Effector CD4-positive, alpha-beta T cell (primary cell): ENCODE data around the gene NEUROG2.
"Not testable (repeated sequence)": the region's sequence is repeated elsewhere in the genome, so short reads cannot be mapped to it uniquely, and the experiment has no call there.

Source experiments
- DNase-seq: peaks from one replicate; pipeline ENCODE4 v3.0.0-alpha.2; 2020

The NEUROG2 gene

DNA sequence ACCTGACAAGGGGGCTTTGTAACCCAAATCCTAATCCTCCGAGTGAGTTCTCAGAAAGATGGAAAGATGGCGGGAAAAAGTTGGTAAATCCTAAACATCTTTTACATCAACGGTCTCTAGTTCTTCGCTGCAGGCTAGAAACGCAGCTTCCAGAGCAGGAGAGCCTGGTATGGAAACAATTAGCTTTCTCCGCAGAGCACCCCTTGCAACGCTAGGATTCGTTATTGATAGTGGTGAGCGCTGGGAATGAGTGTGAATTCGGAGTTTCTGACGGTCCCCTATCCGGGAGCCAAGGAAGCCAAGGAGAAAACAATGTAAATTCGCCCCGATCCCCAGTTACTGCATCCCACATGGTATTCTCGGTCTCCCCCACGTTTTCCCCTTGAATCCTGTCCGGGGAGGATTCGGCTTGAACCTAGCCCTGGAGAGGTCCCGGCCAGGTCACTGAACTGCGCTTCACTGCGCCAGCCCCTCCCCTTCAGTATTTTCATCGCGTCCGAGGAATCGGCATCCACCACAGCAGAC is 4.7 kb upstream of the NEUROG2 start:
- no peak for DNase-seq

DNA sequence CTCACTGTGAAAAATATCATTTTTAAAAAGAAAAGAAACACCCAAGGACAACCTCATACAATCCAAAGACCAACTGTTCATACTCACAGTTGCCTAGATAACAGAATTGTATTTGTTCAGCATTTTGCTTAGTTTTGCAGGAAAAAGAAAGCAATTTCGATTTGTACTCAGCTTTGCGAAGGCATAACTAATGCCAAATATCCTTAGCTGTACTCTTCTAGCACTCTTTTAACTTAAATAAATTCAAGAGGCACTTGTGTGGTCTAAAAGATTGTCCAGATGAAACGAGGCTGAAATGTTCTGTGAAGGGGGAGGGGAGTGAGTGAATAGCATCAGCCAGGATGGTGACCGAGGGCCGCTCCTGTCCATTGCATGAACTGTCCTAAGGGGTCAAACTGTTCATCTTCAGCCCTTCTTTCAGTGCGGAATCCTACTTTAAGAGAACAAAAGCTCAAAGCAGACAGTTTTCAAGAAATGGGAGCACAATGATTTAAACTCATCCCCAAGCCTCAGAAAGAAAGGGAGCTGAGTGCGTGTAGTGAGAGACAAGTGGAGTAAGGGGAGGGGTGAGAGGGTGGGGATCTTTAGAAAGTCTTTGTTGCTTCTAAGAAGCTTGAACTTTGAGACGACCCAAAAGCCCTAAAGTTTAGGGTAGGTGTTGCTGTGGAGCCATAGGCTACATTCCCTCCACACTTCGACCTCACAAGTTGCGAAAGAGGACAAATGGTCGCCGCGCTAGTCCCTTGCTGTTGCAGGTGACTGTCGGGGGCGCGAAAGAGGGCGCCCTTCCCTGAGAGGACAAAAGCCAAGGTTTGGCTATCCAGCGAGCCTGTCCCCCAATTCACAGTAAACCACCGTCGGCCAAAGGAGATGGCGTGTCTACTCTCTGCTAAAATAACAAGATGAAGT is 4.0 kb upstream of the NEUROG2 start:
- no peak for DNase-seq

- no peak for DNase-seq
Measured at GRCh38 chr4:112518675-112519074, 2.7 kb upstream of the NEUROG2 start.

DNA sequence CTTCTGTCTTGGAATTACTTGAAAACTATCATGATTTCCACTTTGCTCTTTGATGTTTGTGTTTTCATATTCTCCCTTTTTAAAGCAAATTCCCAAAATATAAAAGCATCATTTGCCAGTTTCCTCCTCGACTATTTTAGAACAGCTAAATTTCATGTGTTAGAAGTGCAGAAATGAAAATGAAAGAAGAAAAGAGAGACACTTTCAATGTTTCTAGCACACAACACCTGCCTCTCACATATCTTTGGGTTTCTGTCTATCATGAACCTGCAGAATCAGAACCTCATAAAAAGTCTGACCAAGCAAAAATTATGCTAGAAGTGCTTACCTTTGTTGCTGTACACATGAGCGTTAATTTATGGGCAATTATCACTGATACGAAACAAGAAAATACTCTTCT is 1.9 kb upstream of the NEUROG2 start:
- no peak for DNase-seq

- no peak for DNase-seq
Measured at GRCh38 chr4:112517067-112517634, 1.2 kb upstream of the NEUROG2 start.

- no peak for DNase-seq
Measured at GRCh38 chr4:112516471-112517066, 589 bp upstream of the NEUROG2 start.

DNA sequence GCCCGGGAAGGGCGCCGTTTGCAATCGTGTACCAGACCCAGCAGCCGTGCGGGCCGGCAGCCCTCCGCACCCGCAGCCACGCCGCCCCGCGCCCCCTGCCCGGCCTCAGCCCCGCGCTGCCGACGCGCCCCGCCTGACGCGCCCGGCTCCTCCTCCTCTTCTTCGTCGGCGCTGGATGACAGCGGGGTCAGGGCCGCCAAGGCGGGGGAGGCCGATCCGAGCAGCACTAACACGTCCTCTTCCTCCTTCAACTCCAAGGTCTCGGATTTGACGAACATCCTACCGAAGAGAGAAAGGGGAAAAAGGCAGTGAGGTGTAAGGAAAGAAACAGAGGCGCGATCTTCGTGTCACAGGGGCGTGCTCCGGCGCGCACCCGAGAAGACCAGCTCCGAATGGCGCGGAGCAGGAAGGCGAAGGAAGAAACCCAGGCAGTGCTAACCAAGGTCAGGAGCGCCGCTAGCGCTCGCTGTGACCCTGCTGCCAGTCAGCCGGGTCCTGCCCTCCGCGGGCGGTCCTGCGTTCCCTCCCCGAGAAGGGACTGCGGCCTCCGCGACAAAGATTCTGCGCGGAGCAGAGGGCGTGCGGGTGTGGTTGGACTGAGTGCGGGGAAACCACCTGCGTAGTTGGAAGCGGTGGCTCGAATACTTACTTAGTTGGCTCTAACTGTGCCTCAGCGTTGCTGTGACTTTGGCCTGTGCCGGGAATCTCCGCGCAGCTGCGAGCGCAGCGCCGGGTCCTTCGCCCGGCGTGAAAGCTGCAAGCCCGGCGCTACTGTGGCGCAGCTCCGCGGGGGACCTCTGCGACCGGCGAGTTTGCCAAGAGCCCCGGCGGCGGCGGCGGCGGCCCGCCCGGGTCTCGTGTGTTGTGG is 548 bp downstream of the NEUROG2 start:
- no peak for DNase-seq

DNA sequence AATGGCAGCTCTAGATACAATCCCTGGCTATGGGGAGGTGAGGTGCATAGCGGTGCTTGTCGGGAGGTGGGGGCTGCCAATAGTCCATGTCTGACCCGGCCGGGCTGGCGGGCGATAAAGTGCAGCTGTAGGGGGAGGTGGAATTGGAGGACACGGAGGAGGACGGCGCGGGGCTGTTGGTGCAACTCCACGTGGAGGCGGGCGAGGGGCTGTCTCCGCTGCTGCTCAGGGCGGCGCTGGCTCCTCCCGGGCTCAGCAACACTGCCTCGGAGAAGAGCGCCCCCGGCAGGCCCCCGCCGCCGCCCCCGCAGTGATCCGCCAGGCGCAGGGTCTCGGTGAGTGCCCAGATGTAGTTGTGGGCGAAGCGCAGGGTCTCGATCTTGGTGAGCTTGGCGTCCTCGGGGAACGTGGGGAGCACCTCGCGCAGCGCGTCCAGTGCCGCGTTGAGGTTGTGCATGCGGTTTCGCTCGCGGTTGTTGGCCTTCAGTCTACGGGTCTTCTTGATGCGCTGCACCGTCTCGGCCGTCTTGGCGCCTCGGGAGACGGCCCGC is 1.3 kb downstream of the NEUROG2 start:
- no peak for DNase-seq

- no peak for DNase-seq
Measured at GRCh38 chr4:112513971-112514646, 1.9 kb downstream of the NEUROG2 start.

DNA sequence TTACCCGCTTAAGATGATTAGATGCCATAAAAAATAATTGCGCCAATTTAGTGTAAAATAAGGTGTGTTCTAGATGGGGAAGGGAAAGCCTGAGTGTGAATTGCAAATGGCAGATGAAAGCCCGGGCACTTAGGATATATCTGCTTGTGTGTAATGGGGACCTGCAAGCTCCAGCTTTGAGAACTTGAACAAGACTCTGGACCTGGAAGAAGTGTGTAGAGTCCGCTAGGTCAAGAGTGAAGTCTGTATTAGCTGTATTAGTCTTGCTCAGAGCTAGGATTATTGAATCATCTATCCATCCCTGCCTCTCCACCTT is 4.2 kb downstream of the NEUROG2 start:
- DNase-seq: no peak

DNA sequence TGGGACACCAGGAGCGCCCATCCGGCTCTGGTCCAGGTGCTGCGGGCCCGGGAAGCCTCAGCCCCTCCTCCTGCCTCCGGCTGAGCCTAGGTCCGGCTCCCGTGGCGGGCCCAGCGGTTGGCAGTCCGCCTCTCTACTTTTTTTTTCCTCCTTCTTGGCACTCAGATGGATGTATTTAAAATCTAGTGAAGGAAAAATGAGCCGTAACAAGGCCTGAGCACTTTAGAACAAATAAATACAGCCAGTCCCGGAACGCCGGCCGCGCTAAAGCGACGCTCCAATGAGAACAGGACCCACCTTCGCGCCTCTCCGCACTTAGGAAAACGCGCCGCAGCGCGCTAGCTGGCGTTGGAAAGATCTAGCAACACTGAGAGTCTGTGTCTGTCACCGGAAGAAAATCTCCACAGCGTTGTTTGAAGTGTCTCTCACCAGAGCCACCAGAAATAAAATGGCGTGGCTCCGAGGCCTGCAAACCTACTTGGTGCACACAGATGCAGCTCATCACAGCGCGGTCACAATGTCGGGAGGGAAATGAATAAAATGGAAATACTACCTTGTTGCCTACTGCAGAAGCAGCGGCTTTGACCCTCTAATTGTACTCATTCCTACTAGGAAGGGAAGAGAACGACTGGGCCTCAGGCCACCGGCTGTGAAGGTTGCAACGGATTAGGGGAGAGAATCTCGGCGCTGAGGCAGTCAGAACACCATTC is 4.7 kb downstream of the NEUROG2 start:
- no peak for DNase-seq

- DNase-seq: no peak
Measured at GRCh38 chr4:112510291-112511092, 5.5 kb downstream of the NEUROG2 start.

DNA sequence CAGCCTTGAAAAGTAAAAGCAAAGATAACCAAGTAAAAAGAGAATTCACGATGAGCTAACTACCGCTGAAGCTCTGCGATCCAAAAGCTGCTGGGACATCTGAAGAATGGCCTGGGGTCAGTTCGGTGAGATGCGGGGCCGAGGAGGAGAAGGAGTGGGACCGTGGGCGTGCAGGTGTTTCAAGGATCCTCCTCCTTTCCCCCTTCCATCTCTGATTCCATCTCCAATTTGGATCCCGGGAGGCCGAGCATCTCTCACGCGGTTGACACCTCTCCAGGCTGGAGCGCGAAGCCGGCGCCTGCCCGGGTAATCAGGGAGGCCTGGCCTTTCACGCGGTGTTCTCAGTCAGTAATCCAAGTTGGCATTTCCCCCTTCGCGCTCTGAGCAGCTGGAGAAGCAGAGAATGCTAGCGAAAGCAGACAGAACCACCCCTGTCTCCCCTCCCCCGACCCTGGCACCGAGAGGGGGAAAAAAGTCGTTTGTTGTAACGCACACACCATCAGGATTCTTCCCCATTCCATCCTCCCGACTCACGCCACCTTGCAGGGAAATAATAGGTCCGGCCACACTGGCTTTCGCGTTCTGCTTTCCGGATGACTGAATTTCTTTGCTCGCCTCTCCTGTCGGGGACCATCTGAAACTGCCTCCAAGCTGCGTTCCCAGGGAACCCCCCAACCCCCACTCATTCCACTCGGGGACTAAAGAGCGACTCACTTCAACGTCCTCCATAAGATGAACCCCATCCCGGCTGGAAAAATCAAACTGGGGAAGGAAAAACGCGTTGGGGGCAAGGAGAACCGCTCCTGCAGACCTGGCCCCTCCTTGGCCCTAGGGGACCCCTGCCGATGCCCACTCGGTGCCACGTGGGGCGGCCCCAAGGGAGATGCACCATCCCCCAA is 6.5 kb downstream of the NEUROG2 start:
- DNase-seq: no peak

GRCh38 chr4:112508356-112508755 is 7.6 kb downstream of the NEUROG2 start:
- DNase-seq: no peak

- no peak for DNase-seq
Measured at GRCh38 chr4:112504807-112505206, 11.2 kb downstream of the NEUROG2 start.

DNA sequence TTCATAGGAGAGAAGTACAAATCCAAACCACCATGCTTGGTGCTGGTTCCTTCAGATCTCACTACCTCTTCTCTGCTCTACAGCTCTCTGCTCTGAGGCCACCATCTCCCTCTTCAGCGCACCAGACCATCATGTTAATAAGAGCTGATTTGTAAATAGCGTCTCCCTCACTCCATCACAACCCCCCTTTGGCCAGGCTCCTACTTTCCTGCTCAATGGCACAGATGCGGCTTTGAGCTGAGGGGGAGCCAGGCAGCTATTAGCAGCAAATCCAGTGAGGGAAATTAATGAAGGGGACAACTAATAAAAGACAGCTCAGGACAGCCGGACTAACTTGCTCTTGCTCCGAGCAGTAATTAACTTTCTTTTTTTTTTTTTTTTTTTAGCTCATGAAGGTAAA is 13.1 kb downstream of the NEUROG2 start:
- no peak for DNase-seq

DNA sequence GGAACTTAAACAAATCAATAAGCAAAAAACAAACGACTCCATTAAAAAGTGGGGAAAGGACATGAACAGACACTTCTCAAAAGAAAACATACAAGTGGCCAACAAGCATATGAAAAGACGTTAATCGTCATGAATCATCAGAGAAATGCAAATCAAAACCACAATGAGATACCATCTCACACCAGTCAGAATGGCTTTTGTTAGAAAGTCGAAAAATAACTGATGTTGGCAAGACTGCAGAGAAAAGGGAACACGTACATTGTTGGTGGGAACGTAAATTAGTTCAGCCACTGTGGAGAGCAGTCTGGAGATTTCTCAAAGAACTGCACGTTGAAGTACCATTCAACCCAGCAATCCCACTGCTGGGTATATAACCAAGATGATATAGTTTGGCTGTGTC is 23.7 kb downstream of the NEUROG2 start:
- no peak for DNase-seq

DNA sequence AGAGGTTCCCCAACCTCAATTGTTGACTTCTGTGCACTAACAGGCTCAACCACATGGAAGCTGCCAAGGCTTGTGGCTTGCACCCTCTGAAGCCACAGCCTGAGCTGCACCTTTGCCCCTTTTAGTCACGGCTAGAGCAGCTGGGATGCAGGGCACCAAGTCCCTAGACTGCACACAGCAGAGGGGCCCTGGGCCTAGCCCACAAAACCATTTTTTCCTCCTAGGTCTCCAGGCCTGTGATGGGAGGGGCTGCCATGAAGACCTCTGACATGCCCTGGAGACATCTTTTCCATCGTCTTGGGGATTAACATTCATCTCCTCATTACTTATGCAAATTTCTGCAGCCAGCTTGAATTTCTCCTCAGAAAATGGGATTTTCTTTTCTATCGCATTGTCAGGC is 25.2 kb downstream of the NEUROG2 start:
- DNase-seq: not testable (repeated sequence)

GRCh38 chr4:112485930-112486329 is 30.1 kb downstream of the NEUROG2 start:
- DNase-seq: no peak
